ENCODE results near the gene ATF1.

ATF1 gene

GRCh38 chr12:50803230-50803875, 39.5 kb downstream of the ATF1 start:
- TF ChIP-seq GATA2 (IDR thresholded peaks at IDR 0.05; ENCODE audit: low read depth, low read length) = no peak

- TF ChIP-seq GATA2 (IDR thresholded peaks at IDR 0.05; ENCODE audit: low read depth, low read length) (no peak), GATA3 (IDR thresholded peaks at IDR 0.05; ENCODE audit: low read depth, low read length) (no peak)
These were observed 42.3 kb downstream of the ATF1 start for GRCh38 chr12:50806176-50806575.

- TF ChIP-seq GATA3 (IDR thresholded peaks at IDR 0.05; ENCODE audit: low read depth, low read length) (no peak), GATA2 (IDR thresholded peaks at IDR 0.05; ENCODE audit: low read depth, low read length) (no peak)
These were observed 56.3 kb downstream of the ATF1 start for GRCh38 chr12:50820177-50820576.

DNA sequence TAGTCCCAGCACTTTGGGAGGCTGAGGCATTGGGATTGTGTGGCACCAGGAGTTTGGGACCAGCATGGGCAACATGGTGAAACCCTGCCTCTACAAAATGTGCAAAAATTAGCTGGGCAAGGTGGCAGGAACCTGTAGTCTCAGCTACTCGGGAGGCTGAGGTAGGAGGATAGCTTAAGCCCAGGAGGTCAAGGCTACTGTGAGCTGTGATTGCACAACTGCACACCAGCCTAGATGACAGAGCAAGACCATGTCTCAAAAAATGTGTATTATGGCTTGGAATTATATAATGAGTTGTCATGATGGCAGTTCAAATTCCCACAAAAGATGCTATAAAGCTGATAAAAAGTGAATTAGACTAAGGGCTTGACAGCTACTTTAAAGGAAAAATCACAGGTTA, 58.2 kb downstream of the ATF1 start:
- TF ChIP-seq GATA2 (IDR thresholded peaks at IDR 0.05; ENCODE audit: low read depth, low read length) (no peak), GATA3 (IDR thresholded peaks at IDR 0.05; ENCODE audit: low read depth, low read length) (no peak)

DNA sequence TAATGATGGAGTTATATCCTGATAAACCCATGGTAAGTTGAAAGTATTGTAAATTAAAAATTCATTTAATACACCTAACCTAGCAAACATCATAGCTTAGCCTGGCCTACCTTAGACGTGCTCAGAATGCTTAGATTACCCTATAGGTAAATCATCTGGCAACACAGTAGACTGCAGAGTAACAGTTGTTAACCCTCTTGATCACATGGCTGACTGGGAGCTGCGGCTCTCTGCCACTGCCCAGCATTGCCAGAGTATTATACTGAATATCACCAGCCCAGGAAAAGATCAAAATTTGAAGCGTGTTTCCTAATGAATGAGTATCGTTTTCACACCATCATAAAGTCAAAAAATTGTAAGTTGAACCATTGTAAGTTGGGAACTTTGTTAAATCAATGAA, 61.0 kb downstream of the ATF1 start:
- TF ChIP-seq GATA2 (IDR thresholded peaks at IDR 0.05; ENCODE audit: low read depth, low read length) (no peak), GATA3 (IDR thresholded peaks at IDR 0.05; ENCODE audit: low read depth, low read length) (no peak)

- TF ChIP-seq GATA2 (IDR thresholded peaks at IDR 0.05; ENCODE audit: low read depth, low read length) (no peak), GATA3 (IDR thresholded peaks at IDR 0.05; ENCODE audit: low read depth, low read length) (no peak)
These were observed 61.5 kb downstream of the ATF1 start for GRCh38 chr12:50825372-50825838.

GRCh38 chr12:50828121-50828520, 64.2 kb downstream of the ATF1 start:
- TF ChIP-seq GATA3 (IDR thresholded peaks at IDR 0.05; ENCODE audit: low read depth, low read length) (no peak), GATA2 (IDR thresholded peaks at IDR 0.05; ENCODE audit: low read depth, low read length) (no peak)

DNA sequence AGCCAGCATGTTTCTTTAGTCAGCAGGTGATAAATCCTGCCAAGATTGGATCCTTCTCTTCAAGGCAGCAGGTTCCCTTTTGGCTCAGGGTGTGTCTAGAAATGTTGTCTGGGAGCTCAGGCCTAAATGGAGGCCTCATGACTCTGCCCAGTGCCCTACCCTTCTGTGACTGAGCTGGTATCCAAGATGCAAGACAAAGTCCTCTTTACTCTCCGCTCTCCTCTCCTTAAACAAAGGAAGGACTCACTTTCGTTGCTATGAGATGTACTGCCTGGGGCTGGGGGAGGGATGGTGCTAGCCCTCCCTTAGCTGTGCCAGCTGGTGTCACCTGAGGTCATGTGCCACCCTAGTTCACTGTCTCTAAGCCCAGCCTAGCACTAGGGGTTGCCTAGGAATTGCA, 65.0 kb downstream of the ATF1 start:
- TF ChIP-seq GATA3 (IDR thresholded peaks at IDR 0.05; ENCODE audit: low read depth, low read length) (no peak), GATA2 (IDR thresholded peaks at IDR 0.05; ENCODE audit: low read depth, low read length) (no peak)

DNA sequence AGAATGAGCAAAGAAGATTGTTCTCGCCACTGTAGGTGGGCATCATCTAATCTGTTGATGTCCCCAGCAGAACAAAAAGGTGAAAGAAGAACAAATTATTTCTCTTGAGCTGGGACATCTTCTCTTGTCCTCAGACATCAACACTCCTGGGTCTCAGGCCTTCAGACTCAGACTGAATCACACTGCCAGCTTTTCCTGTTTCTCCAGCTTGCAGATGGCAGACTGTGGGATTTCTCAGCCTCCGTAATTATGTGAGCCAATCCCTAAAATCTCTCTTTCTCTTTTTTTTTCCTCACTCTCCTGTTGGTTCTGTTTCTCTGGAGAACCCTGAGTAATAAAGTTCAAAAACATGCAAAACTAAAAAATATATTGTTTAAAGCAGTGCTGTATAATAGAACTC, 75.1 kb downstream of the ATF1 start:
- no peak for TF ChIP-seq GATA3 (IDR thresholded peaks at IDR 0.05; ENCODE audit: low read depth, low read length)

GRCh38 chr12:50840809-50841487, 77.0 kb downstream of the ATF1 start:
- TF ChIP-seq GATA3 (IDR thresholded peaks at IDR 0.05; ENCODE audit: low read depth, low read length) = no peak
- no peak for TF ChIP-seq GATA2 (IDR thresholded peaks at IDR 0.05; ENCODE audit: low read depth, low read length)

DNA sequence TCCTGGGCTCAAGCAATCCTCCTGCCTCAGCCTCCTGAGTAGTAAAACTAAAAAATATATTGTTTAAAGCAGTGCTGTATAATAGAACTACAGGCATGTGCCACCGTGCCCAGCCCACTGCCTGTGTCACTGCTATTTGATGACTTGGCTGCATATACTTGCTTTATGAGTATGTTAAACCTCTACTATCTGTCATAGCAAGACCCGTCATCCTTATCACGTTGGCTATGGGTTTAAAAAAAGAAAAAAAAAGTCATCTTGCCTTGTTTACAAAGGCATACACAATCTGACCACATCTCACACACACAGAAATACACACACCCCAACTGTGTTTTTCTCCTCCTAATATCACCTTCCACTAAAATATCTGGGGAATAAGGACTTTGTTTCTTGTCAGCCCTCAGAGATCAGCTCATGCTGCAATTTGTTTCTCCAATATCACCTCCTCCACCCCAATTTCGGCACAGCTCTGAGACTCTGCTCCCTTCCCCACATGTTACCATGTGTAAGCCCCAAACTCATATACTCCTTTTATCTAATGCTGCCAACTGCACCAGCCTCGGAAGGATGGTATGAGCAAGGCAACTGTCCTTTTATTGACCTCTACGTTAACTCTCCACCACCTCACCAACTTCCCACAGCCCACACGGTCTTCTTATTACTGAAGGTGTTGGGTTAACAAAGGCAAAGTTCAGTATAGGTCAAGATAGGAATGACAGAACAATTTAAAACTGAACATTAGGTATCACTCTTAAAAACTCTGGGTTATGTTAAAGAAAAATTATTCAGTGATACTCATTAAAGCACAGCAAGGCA, 78.0 kb downstream of the ATF1 start:
- TF ChIP-seq GATA2 (IDR thresholded peaks at IDR 0.05; ENCODE audit: low read depth, low read length) (no peak), GATA3 (IDR thresholded peaks at IDR 0.05; ENCODE audit: low read depth, low read length) (no peak)

GRCh38 chr12:50842637-50843493, 79.0 kb downstream of the ATF1 start, which contains the start of gene TMPRSS12:
TSS of gene TMPRSS12 (plus strand) at chr12:50842926. CDS start at chr12:50842965, 39 bp downstream.
- TF ChIP-seq GATA3 (IDR thresholded peaks at IDR 0.05; ENCODE audit: low read depth, low read length) = no peak
- no peak for TF ChIP-seq GATA2 (IDR thresholded peaks at IDR 0.05; ENCODE audit: low read depth, low read length)

DNA sequence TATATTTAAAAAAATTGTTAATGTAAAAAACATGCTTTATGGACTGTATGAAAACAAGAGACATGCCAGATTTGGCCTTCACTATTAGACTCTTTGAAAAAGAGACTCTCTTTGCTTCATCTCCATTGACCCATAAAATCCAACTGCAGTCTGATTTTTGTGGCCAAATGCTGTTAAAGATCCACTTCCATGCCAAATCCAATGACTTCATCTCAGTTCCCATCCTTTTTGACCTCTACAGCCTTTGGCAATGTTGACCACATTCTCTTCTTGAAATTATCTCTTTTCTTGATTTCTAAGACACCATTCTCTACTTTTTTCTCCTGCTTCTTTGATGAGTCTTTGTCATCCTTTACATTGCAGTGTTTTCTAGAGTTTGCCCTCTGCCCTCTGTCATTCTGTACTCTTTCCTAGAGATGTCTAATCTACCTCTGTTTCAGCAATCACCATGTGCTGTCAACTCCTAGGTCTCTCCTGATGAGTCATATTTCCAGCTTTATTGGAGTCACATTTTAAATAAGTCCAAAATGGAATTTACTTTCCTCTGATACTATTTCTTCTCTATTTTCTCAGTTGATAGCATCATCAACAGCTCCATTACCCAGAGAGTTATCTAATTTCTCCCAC, 81.2 kb downstream of the ATF1 start:
- no peak for TF ChIP-seq GATA2 (IDR thresholded peaks at IDR 0.05; ENCODE audit: low read depth, low read length)
- TF ChIP-seq GATA3 (IDR thresholded peaks at IDR 0.05; ENCODE audit: low read depth, low read length) = no peak
